ENCODE measurements around the gene FADS1. TPM values are rescaled to one million over a fixed set of nuclear protein-coding genes. Genes with fewer than 3 reads are reported as not detected.

The FADS1 gene
- total RNA-seq, 2 donors from 2014 or later: 3.2 to 5.1 TPM

GRCh38 chr11:61753672-61754071 is 63.1 kb downstream of the FADS1 start:
- intact Hi-C loops (cut with DNase I, micrococcal nuclease): no loop called here
- ATAC-seq: no peak
- no peak for DNase-seq

- no peak for ATAC-seq
- intact Hi-C loops (cut with DNase I, micrococcal nuclease): no loop called here
- no peak for DNase-seq
These were observed 63.8 kb downstream of the FADS1 start for GRCh38 chr11:61752925-61753521.

GRCh38 chr11:61752117-61752924 is 64.5 kb downstream of the FADS1 start, which contains the start of gene MYRF:
TSS of gene MYRF (plus strand) at chr11:61752636. CDS start at chr11:61752745, 109 bp downstream.
- peak; percentile 48 for ATAC-seq
- DNase-seq: peak in 1 of 2 donors; percentile 67

GRCh38 chr11:61751384-61751783 is 65.4 kb downstream of the FADS1 start:
- DNase-seq (no peak), ATAC-seq (no peak)
- intact Hi-C loops (cut with DNase I, micrococcal nuclease): no loop called here

More at GRCh38 chr11:61752117-61752924, 64.5 kb downstream of the FADS1 start, which contains the start of gene MYRF:
- intact Hi-C loops (cut with DNase I, micrococcal nuclease): no loop called here

- intact Hi-C loops (cut with DNase I, micrococcal nuclease): no loop called here
- ATAC-seq: no peak
These were observed 66.1 kb downstream of the FADS1 start for GRCh38 chr11:61750631-61751273.

More at GRCh38 chr11:61750631-61751273, 66.1 kb downstream of the FADS1 start:
- DNase-seq: no peak

Other genes starting within 250 kb of the FADS1 start
- gene SYT7, start 235.9 kb downstream of the FADS1 start, total RNA-seq: 10 to 100 TPM; 18.6 to 24.1 TPM
- 10 to 100 TPM; 10.7 to 12.2 TPM for gene DAGLA, start 136.6 kb downstream of the FADS1 start, total RNA-seq
- gene MYRF, start 64.4 kb downstream of the FADS1 start, total RNA-seq: 10 to 100 TPM in 1 of 2 donors, 1 to 10 TPM in 1; 4.6 to 15.6 TPM
- gene TMEM258, start 24.4 kb downstream of the FADS1 start, total RNA-seq: 10 to 100 TPM; 87.3 to 91.8 TPM
- 10 to 100 TPM in 1 of 2 donors, 1 to 10 TPM in 1; 7.7 to 13.3 TPM for gene FEN1, start 24.1 kb downstream of the FADS1 start, total RNA-seq
- 1 to 10 TPM; 3.1 to 5.6 TPM for gene FADS2, start 11.3 kb upstream of the FADS1 start, total RNA-seq
- gene FADS3, start 74.5 kb upstream of the FADS1 start, total RNA-seq: 10 to 100 TPM in 1 of 2 donors, 1 to 10 TPM in 1; 6.9 to 18.7 TPM
- 1 to 10 TPM; 3.1 to 7.0 TPM for gene RAB3IL1, start 100.6 kb upstream of the FADS1 start, total RNA-seq
- gene BEST1, start 133.3 kb upstream of the FADS1 start, total RNA-seq: 1 to 10 TPM in 1 of 2 donors, under 1 TPM in 1; 0.64 to 1.6 TPM
- 1,000 to 10,000 TPM; 4,322 to 5,591 TPM for gene FTH1, start 150.6 kb upstream of the FADS1 start, total RNA-seq

Measured in left colon (tissue), 2 donors.